ENCODE measurements around the gene TMEM8B.

Gene TMEM8B

DNA sequence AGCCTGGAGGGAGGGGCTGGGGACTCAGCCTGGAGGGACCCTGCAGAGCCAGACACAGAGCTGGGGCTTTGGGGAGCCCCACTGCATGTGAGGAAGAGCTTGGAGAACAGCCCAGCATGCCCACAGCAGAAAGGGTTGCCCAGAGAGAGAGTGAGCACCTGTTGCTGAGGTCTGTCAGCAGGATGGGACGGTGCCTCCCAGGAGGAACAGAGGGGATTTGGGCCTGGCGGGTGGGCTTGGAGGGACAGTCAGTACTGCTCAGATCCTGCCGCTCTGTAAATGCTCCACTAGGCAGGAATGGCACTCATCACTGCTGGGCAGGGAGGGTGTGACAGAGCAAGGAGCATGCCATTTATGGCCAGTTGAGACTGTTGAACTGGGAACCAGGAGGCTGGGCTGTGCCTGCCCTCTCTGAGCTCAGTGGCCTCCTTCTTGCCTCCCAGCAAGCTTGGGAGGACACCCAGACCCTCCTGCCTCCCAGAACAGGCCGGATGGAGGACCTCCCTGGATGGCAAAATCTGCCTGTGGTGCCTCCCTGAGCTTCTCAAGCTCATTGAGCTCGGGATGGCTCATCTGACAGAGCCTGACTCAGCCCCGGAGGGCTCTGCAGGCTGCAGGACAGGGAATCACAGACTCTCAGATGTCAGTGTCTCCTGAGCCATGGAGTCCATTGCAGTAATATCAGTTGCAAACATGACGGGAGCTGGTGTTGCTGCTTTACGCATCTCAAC, 76.2 kb downstream of the TMEM8B start:
- TF ChIP-seq, protein P1, sequence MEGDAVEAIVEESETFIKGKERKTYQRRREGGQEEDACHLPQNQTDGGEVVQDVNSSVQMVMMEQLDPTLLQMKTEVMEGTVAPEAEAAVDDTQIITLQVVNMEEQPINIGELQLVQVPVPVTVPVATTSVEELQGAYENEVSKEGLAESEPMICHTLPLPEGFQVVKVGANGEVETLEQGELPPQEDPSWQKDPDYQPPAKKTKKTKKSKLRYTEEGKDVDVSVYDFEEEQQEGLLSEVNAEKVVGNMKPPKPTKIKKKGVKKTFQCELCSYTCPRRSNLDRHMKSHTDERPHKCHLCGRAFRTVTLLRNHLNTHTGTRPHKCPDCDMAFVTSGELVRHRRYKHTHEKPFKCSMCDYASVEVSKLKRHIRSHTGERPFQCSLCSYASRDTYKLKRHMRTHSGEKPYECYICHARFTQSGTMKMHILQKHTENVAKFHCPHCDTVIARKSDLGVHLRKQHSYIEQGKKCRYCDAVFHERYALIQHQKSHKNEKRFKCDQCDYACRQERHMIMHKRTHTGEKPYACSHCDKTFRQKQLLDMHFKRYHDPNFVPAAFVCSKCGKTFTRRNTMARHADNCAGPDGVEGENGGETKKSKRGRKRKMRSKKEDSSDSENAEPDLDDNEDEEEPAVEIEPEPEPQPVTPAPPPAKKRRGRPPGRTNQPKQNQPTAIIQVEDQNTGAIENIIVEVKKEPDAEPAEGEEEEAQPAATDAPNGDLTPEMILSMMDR (IDR thresholded peaks at IDR 0.05; ENCODE audit: low read depth, low read length) = no peak
- peak in 1 of 2 donors; percentile 77 for DNase-seq (ENCODE audit: low read depth in 2 of 2)
- H3K4me3 ChIP-seq (replicated peaks in 1 of 2; ENCODE audit: low read depth in 2 of 2, low read length in 2 of 2) = no peak overlapping the region

DNA sequence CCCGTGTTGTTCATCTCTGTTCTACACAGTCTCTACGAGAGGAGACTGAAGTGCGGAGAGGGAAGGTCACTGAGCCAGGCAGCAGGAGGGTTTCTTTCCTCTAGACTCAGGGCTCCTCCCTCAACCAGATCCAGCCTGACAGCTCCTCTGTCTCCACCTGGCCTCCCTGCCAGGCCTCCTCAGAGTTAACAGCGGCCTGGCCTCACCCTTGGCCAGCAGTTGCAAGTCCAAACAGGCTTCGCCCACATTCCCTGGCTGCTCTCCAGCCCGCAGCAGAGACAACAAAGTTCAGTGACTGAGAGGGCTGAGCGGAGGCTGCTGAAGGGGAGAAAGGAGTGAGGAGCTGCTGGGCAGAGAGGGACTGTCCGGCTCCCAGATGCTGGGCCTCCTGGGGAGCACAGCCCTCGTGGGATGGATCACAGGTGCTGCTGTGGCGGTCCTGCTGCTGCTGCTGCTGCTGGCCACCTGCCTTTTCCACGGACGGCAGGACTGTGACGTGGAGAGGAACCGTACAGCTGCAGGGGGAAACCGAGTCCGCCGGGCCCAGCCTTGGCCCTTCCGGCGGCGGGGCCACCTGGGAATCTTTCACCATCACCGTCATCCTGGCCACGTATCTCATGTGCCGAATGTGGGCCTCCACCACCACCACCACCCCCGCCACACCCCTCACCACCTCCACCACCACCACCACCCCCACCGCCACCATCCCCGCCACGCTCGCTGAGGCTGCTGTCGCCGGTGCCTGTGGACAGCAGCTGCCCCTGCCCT, 77.1 kb downstream of the TMEM8B start, which contains the start of gene HRCT1:
Gene HRCT1 (plus strand): TSS at position 291 of the 768 bp plus-strand sequence. CDS start 86 bp downstream, at position 377.
- H3K4me3 ChIP-seq (replicated peaks in 1 of 2; ENCODE audit: low read depth in 2 of 2, low read length in 2 of 2) = peak within 1 kb of the TSS; percentile 8 to 42
- TF ChIP-seq, protein P1 (IDR thresholded peaks at IDR 0.05; ENCODE audit: low read depth, low read length) = no peak
- peak; percentile 96 to 98 for DNase-seq (ENCODE audit: low read depth in 2 of 2)

DNA sequence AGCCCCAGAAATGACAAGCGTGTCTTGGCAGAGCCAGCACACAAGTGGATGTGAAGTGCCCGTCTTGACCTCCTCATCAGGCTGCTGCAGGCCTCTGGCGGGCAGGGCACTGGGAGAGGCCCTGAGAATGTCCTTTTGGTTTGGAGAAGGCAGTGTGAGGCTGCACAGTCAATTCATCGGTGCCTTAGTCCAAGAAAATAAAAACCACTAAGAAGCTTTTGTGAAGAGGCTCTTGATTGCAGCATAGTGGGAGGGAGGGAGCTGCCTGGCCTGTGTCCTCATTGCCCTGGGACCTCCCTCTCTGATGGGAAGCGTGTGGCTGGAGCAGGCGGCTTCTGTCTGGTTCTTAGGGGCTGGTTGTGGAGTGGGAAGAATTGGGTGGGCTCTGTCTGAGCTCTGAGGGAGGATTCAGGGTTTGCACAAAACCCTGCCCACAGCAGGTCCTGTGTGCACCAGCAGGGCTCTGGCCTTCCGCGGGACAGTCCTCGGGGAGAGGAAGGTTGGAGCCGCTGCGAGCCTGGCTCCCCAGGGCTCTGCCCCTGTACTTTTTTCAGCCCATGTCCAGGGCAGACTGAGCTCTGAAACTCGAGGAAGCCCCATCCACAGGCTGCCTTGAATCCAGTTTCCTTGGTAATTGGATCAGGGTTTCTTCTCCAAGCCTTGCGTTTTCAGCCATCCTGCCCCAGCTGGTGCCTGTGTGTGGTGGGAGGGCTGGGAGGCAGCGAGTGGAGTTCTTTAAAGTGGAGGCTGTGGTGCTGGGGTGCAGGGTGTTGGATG, 78.1 kb downstream of the TMEM8B start:
- TF ChIP-seq, protein P1 (IDR thresholded peaks at IDR 0.05; ENCODE audit: low read depth, low read length) = no peak
- peak overlapping the region in 1 of 2 donors; percentile 39 for H3K4me3 ChIP-seq (replicated peaks in 1 of 2; ENCODE audit: low read depth in 2 of 2, low read length in 2 of 2)
- DNase-seq (ENCODE audit: low read depth in 2 of 2) = peak; percentile 92 to 93

DNA sequence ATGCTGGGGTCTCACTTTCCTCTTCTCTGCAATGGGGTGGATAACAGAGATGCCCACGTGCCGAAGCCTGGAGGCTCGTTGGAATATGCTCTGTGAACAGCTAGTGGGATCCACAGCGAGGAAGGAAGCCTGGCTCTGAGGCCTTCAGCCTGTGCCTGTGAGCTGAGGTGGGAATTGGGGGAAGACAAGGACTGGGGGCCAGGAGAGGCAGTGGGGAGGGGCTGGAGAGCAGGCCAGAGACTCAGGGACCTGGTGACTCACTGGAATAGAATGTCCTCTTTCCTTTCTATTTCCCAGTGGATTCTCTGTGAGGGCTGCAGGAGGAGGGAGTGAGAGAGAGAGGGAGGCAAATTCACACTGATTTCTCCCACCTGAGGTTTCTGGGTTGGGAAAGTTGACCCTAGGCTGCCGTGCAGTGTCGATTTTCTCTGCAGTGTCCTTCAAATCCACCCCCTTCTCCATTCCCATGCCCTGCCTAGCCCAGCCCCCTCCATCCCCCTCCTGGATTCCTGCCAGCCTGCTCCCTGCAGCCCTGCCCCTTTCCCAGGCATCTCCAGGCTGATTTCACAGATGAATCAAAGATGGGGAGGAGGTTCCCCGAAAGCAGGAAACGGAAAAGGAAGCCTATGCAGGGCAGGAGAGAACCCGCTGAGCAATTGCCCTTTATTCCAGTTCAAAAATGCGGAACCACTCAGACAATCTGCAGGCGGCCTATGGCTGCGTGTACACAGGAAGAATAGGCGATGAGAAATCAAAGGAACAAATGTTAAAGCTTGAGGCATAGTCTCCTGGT, 78.9 kb downstream of the TMEM8B start:
- peak; percentile 94 for DNase-seq (ENCODE audit: low read depth in 2 of 2)
- peak overlapping the region in 1 of 2 donors; percentile 39 for H3K4me3 ChIP-seq (replicated peaks in 1 of 2; ENCODE audit: low read depth in 2 of 2, low read length in 2 of 2)
- TF ChIP-seq, protein P1 (IDR thresholded peaks at IDR 0.05; ENCODE audit: low read depth, low read length) = peak; percentile 2

DNA sequence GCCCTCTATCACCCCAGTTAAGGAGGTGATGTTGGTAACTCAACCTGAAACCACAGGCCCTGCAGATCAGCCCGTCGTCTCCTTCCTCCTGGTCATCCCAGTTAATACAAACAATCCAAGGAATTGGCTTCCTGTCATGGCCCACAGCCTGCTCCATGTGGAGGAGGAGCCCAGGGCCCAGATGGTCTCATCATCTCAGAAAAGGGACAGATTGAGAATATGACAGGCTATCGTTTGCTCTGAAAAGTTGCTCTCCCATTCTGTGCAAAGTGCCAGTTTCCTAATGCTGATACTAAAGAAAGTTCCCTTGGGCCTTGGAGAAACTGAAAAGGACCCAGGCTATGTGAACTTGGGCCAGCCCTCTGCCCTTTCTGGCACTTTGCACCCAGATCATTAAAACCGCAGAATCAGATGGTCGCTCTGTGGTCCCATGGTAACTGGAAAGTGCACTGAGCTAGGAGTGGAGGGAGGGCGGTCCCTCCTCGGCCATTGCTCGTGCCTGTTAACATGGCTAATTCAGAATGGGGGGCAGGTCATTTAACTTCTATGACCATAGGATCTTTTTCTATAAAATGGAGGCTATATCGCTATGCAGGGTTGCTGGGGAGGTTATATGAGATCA, 79.6 kb downstream of the TMEM8B start:
- peak overlapping the region in 1 of 2 donors; percentile 39 for H3K4me3 ChIP-seq (replicated peaks in 1 of 2; ENCODE audit: low read depth in 2 of 2, low read length in 2 of 2)
- TF ChIP-seq, protein P1 (IDR thresholded peaks at IDR 0.05; ENCODE audit: low read depth, low read length) = no peak
- DNase-seq (ENCODE audit: low read depth in 2 of 2) = no peak
